ENCODE results near the gene ARSG.
"Not testable (repeated sequence)": the region's sequence is repeated elsewhere in the genome, so short reads cannot be mapped to it uniquely, and the experiment has no call there.

The ARSG gene

GRCh38 chr17:68258890-68259647, 32.2 kb upstream of the ARSG start:
- H4K20me1 ChIP-seq (ENCODE audit: insufficient read depth, low read length); H2AFZ ChIP-seq (ENCODE audit: low read length); H3K79me2 ChIP-seq (ENCODE audit: insufficient read depth, low read length); H3K9me2 ChIP-seq (ENCODE audit: low read depth, low read length); H3K9me3 ChIP-seq (ENCODE audit: low read length); H3K27me3 ChIP-seq (ENCODE audit: insufficient read depth, low read length): not testable (repeated sequence)
- H3K27ac ChIP-seq (ENCODE audit: low read depth, low read length, poor library complexity, severe bottlenecking): peak overlapping the region; percentile 92
- peaks cover 39% of the 10 kb centered on the region; the same call in 1 of the 2 replicates for H3K36me3 ChIP-seq (ENCODE audit: insufficient read depth, low read length)
- peaks cover 12% of the 10 kb centered on the region; the same call in 1 of the 2 replicates for H3F3A ChIP-seq (ENCODE audit: insufficient read depth, low read length)
- H3K4me1 ChIP-seq (ENCODE audit: insufficient read depth, low read length, severe bottlenecking): peaks cover 64% of the 10 kb centered on the region
- peak overlapping the region; percentile 65 for H3K9ac ChIP-seq (ENCODE audit: low read length)
- H3K4me3 ChIP-seq (ENCODE audit: low read depth, low read length, poor library complexity, severe bottlenecking): peak overlapping the region; percentile 39
- peak overlapping the region; percentile 66 for H3K4me2 ChIP-seq (ENCODE audit: low read length)

- H3K27ac ChIP-seq (ENCODE audit: low read depth, low read length, poor library complexity, severe bottlenecking): peak overlapping the region; percentile 92
Measured at GRCh38 chr17:68259648-68259951, 31.7 kb upstream of the ARSG start.

GRCh38 chr17:68260051-68260762, 31.1 kb upstream of the ARSG start:
- H3K4me2 ChIP-seq (ENCODE audit: low read length): peak overlapping the region; percentile 66
- peaks cover 56% of the 10 kb centered on the region for H3K4me1 ChIP-seq (ENCODE audit: insufficient read depth, low read length, severe bottlenecking)
- H3K27ac ChIP-seq (ENCODE audit: low read depth, low read length, poor library complexity, severe bottlenecking): peak overlapping the region; percentile 92
- peak overlapping the region; percentile 39 for H3K4me3 ChIP-seq (ENCODE audit: low read depth, low read length, poor library complexity, severe bottlenecking)
- H3K79me2 ChIP-seq (ENCODE audit: insufficient read depth, low read length): no peaks in the 10 kb centered on the region
- H4K20me1 ChIP-seq (ENCODE audit: insufficient read depth, low read length): no peaks in the 10 kb centered on the region
- no peak for TF ChIP-seq EZH2 (IDR thresholded peaks at IDR 0.05; ENCODE audit: borderline replicate concordance, low read length)
- TF ChIP-seq CTCF (IDR thresholded peaks at IDR 0.05; ENCODE audit: low read length): no peak
- peaks cover 12% of the 10 kb centered on the region; the same call in 1 of the 2 replicates for H3F3A ChIP-seq (ENCODE audit: insufficient read depth, low read length)
- H3K36me3 ChIP-seq (ENCODE audit: insufficient read depth, low read length): peaks cover 34% of the 10 kb centered on the region; the same call in 1 of the 2 replicates
- no peaks in the 10 kb centered on the region for H3K27me3 ChIP-seq (ENCODE audit: insufficient read depth, low read length)
- peak overlapping the region; percentile 65 for H3K9ac ChIP-seq (ENCODE audit: low read length)
- no peaks in the 10 kb centered on the region for H3K9me3 ChIP-seq (ENCODE audit: low read length)
- no peaks in the 10 kb centered on the region for H3K9me2 ChIP-seq (ENCODE audit: low read depth, low read length)
- H2AFZ ChIP-seq (ENCODE audit: low read length): no peak overlapping the region

More at GRCh38 chr17:68259648-68259951, 31.7 kb upstream of the ARSG start:
- not testable (repeated sequence) for H4K20me1 ChIP-seq (ENCODE audit: insufficient read depth, low read length); H3K9me3 ChIP-seq (ENCODE audit: low read length); H3K79me2 ChIP-seq (ENCODE audit: insufficient read depth, low read length); H2AFZ ChIP-seq (ENCODE audit: low read length); H3K9me2 ChIP-seq (ENCODE audit: low read depth, low read length); H3K27me3 ChIP-seq (ENCODE audit: insufficient read depth, low read length)
- H3K9ac ChIP-seq (ENCODE audit: low read length): peak overlapping the region; percentile 65
- peak overlapping the region; percentile 39 for H3K4me3 ChIP-seq (ENCODE audit: low read depth, low read length, poor library complexity, severe bottlenecking)
- H3K4me2 ChIP-seq (ENCODE audit: low read length): peak overlapping the region; percentile 66
- peaks cover 39% of the 10 kb centered on the region; the same call in 1 of the 2 replicates for H3K36me3 ChIP-seq (ENCODE audit: insufficient read depth, low read length)
- H3K4me1 ChIP-seq (ENCODE audit: insufficient read depth, low read length, severe bottlenecking): peaks cover 62% of the 10 kb centered on the region
- H3F3A ChIP-seq (ENCODE audit: insufficient read depth, low read length): peaks cover 12% of the 10 kb centered on the region; the same call in 1 of the 2 replicates

GRCh38 chr17:68262467-68262866, 28.8 kb upstream of the ARSG start:
- not testable (repeated sequence) for H2AFZ ChIP-seq (ENCODE audit: low read length); H3K9me3 ChIP-seq (ENCODE audit: low read length); H4K20me1 ChIP-seq (ENCODE audit: insufficient read depth, low read length); H3K27me3 ChIP-seq (ENCODE audit: insufficient read depth, low read length); H3K79me2 ChIP-seq (ENCODE audit: insufficient read depth, low read length); H3K9ac ChIP-seq (ENCODE audit: low read length); H3K4me2 ChIP-seq (ENCODE audit: low read length); H3K9me2 ChIP-seq (ENCODE audit: low read depth, low read length); H3K4me3 ChIP-seq (ENCODE audit: low read depth, low read length, poor library complexity, severe bottlenecking)
- Histone ChIP-seq H3K27ac (ENCODE audit: low read depth, low read length, poor library complexity, severe bottlenecking) (peak overlapping the region; percentile 65), H3K36me3 (ENCODE audit: insufficient read depth, low read length) (peaks cover 28% of the 10 kb centered on the region), H3F3A (ENCODE audit: insufficient read depth, low read length) (peaks cover 12% of the 10 kb centered on the region; the same call in 1 of the 2 replicates), H3K4me1 (ENCODE audit: insufficient read depth, low read length, severe bottlenecking) (peaks cover 44% of the 10 kb centered on the region)

Measured in OCI-LY1 (cell line).